Measurements from ENCODE around the gene NHLRC3.
"Not testable (repeated sequence)": the region's sequence is repeated elsewhere in the genome, so short reads cannot be mapped to it uniquely, and the experiment has no call there.

NHLRC3 gene

GRCh38 chr13:39073983-39074382 lies 35.7 kb downstream of the NHLRC3 start:
- no peaks in the 10 kb centered on the region for H3K27me3 ChIP-seq (ENCODE audit: insufficient read depth, low read depth)
- no peaks in the 10 kb centered on the region for H3K36me3 ChIP-seq (ENCODE audit: insufficient read depth)
- H3K79me2 ChIP-seq (ENCODE audit: insufficient read depth, low read depth): no peaks in the 10 kb centered on the region
- no peaks in the 10 kb centered on the region for H4K20me1 ChIP-seq (ENCODE audit: insufficient read depth)
- no peak for TF ChIP-seq CTCF (conservative IDR thresholded peaks at IDR 0.05; ENCODE audit: low read depth, low read length)
- no peak overlapping the region for H2AFZ ChIP-seq (ENCODE audit: low read depth)
- H3K4me2 ChIP-seq: no peak overlapping the region
- no peak overlapping the region for H3K4me3 ChIP-seq (IDR thresholded peaks at IDR 0.05; ENCODE audit: insufficient read depth, low read depth, low read length)
- H3K4me1 ChIP-seq (ENCODE audit: low read depth, poor library complexity, severe bottlenecking): no peaks in the 10 kb centered on the region
- no peak overlapping the region for H3K9ac ChIP-seq
- no peak overlapping the region for H3K27ac ChIP-seq

- H3K79me2 ChIP-seq (ENCODE audit: insufficient read depth, low read depth); H3K4me1 ChIP-seq (ENCODE audit: low read depth, poor library complexity, severe bottlenecking); H2AFZ ChIP-seq (ENCODE audit: low read depth); H3K4me3 ChIP-seq (IDR thresholded peaks at IDR 0.05; ENCODE audit: insufficient read depth, low read depth, low read length); H3K27ac ChIP-seq; H4K20me1 ChIP-seq (ENCODE audit: insufficient read depth); H3K9ac ChIP-seq; H3K4me2 ChIP-seq; H3K36me3 ChIP-seq (ENCODE audit: insufficient read depth); H3K27me3 ChIP-seq (ENCODE audit: insufficient read depth, low read depth): not testable (repeated sequence)
These were observed 48.1 kb downstream of the NHLRC3 start for GRCh38 chr13:39086251-39086945.

- Histone ChIP-seq H3K4me2 (no peak overlapping the region), H3K4me1 (ENCODE audit: low read depth, poor library complexity, severe bottlenecking) (peaks cover 10% of the 10 kb centered on the region), H3K79me2 (ENCODE audit: insufficient read depth, low read depth) (no peaks in the 10 kb centered on the region), H3K4me3 (IDR thresholded peaks at IDR 0.05; ENCODE audit: insufficient read depth, low read depth, low read length) (no peak overlapping the region), H4K20me1 (ENCODE audit: insufficient read depth) (no peaks in the 10 kb centered on the region), H2AFZ (ENCODE audit: low read depth) (no peak overlapping the region), H3K27me3 (ENCODE audit: insufficient read depth, low read depth) (no peaks in the 10 kb centered on the region), H3K27ac (no peak overlapping the region), H3K36me3 (ENCODE audit: insufficient read depth) (no peaks in the 10 kb centered on the region), H3K9ac (no peak overlapping the region)
- TF ChIP-seq CTCF (conservative IDR thresholded peaks at IDR 0.05; ENCODE audit: low read depth, low read length): no peak
These were observed 53.3 kb downstream of the NHLRC3 start for GRCh38 chr13:39091586-39091985.

GRCh38 chr13:39095500-39095899 lies 57.2 kb downstream of the NHLRC3 start:
- no peak for TF ChIP-seq CTCF (conservative IDR thresholded peaks at IDR 0.05; ENCODE audit: low read depth, low read length)
- Histone ChIP-seq H3K4me3 (IDR thresholded peaks at IDR 0.05; ENCODE audit: insufficient read depth, low read depth, low read length) (no peak overlapping the region), H3K36me3 (ENCODE audit: insufficient read depth) (no peaks in the 10 kb centered on the region), H3K79me2 (ENCODE audit: insufficient read depth, low read depth) (no peaks in the 10 kb centered on the region), H3K4me1 (ENCODE audit: low read depth, poor library complexity, severe bottlenecking) (peaks cover 10% of the 10 kb centered on the region), H3K9ac (no peak overlapping the region), H3K27me3 (ENCODE audit: insufficient read depth, low read depth) (no peaks in the 10 kb centered on the region), H2AFZ (ENCODE audit: low read depth) (peak overlapping the region; percentile 6; the same call in 1 of the 2 replicates), H3K27ac (no peak overlapping the region), H3K4me2 (no peak overlapping the region; the same call in 1 of the 2 replicates), H4K20me1 (ENCODE audit: insufficient read depth) (no peaks in the 10 kb centered on the region)

GRCh38 chr13:39099231-39099630 lies 61.0 kb downstream of the NHLRC3 start:
- Histone ChIP-seq H3K4me1 (ENCODE audit: low read depth, poor library complexity, severe bottlenecking) (peaks cover 10% of the 10 kb centered on the region), H2AFZ (ENCODE audit: low read depth) (no peak overlapping the region), H3K27ac (no peak overlapping the region), H3K9ac (no peak overlapping the region), H3K4me2 (no peak overlapping the region), H3K36me3 (ENCODE audit: insufficient read depth) (no peaks in the 10 kb centered on the region), H3K79me2 (ENCODE audit: insufficient read depth, low read depth) (no peaks in the 10 kb centered on the region), H3K27me3 (ENCODE audit: insufficient read depth, low read depth) (no peaks in the 10 kb centered on the region), H4K20me1 (ENCODE audit: insufficient read depth) (no peaks in the 10 kb centered on the region), H3K4me3 (IDR thresholded peaks at IDR 0.05; ENCODE audit: insufficient read depth, low read depth, low read length) (no peak overlapping the region)
- no peak for TF ChIP-seq CTCF (conservative IDR thresholded peaks at IDR 0.05; ENCODE audit: low read depth, low read length)

Data from KMS-11 (cell line).